ENCODE data around the gene SLC16A7.
"Not testable (repeated sequence)": the region's sequence is repeated elsewhere in the genome, so short reads cannot be mapped to it uniquely, and the experiment has no call there.

SLC16A7 gene

DNA sequence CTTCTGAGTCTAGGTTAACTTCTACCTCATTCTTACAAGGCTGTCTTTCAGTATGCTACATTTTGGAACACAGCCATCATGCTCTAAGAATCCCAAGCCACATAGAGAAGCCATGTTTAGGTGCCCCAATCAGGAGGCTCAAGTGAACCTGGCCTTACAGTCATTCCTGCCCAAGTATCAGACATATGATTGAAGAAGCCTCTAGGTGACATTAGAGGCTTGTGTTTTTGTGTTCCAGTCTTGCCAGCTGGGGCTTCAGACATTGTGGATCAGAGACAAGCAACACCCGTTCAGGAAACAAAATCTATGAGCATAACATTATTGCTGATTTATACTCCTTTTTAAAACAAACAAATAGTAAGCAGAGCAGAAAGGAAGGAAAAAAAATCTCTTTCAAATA, 8.1 kb upstream of the SLC16A7 start:
- Histone ChIP-seq H3K27me3 (ENCODE audit: control insufficient read depth, insufficient read depth, low read length) (no peaks in the 10 kb centered on the region), H3K4me3 (ENCODE audit: low read depth, low read length) (no peak overlapping the region), H3K4me1 (ENCODE audit: control insufficient read depth, insufficient read depth, low read length) (no peaks in the 10 kb centered on the region), H3K27ac (ENCODE audit: low read depth, low read length) (no peak overlapping the region), H3K9ac (ENCODE audit: low read depth, low read length) (no peak overlapping the region), H3K9me3 (ENCODE audit: control insufficient read depth, insufficient read depth, low read length) (no peaks in the 10 kb centered on the region), H3K36me3 (ENCODE audit: control insufficient read depth, insufficient read depth, low read length) (no peaks in the 10 kb centered on the region)

GRCh38 chr12:59593761-59594160, 2.1 kb upstream of the SLC16A7 start:
- no peak overlapping the region for H3K4me3 ChIP-seq (ENCODE audit: low read depth, low read length)
- H3K9me3 ChIP-seq (ENCODE audit: control insufficient read depth, insufficient read depth, low read length): no peaks in the 10 kb centered on the region
- H3K9ac ChIP-seq (ENCODE audit: low read depth, low read length): no peak overlapping the region
- peaks cover 12% of the 10 kb centered on the region; the same call in 1 of the 2 replicates for H3K4me1 ChIP-seq (ENCODE audit: control insufficient read depth, insufficient read depth, low read length)
- peaks cover 12% of the 10 kb centered on the region for H3K27me3 ChIP-seq (ENCODE audit: control insufficient read depth, insufficient read depth, low read length)
- H3K27ac ChIP-seq (ENCODE audit: low read depth, low read length): no peak overlapping the region
- no peaks in the 10 kb centered on the region for H3K36me3 ChIP-seq (ENCODE audit: control insufficient read depth, insufficient read depth, low read length)

- peaks cover 12% of the 10 kb centered on the region; the same call in 1 of the 2 replicates for H3K4me1 ChIP-seq (ENCODE audit: control insufficient read depth, insufficient read depth, low read length)
- no peaks in the 10 kb centered on the region for H3K9me3 ChIP-seq (ENCODE audit: control insufficient read depth, insufficient read depth, low read length)
- no peak overlapping the region for H3K27ac ChIP-seq (ENCODE audit: low read depth, low read length)
- peaks cover 12% of the 10 kb centered on the region for H3K27me3 ChIP-seq (ENCODE audit: control insufficient read depth, insufficient read depth, low read length)
- H3K36me3 ChIP-seq (ENCODE audit: control insufficient read depth, insufficient read depth, low read length): no peaks in the 10 kb centered on the region
- peak overlapping the region; percentile 84 for H3K4me3 ChIP-seq (ENCODE audit: low read depth, low read length)
- H3K9ac ChIP-seq (ENCODE audit: low read depth, low read length): no peak overlapping the region
Observed at GRCh38 chr12:59594943-59595500, 807 bp upstream of the SLC16A7 start.

- Histone ChIP-seq H3K27ac (ENCODE audit: low read depth, low read length) (no peak overlapping the region), H3K36me3 (ENCODE audit: control insufficient read depth, insufficient read depth, low read length) (no peaks in the 10 kb centered on the region), H3K4me3 (ENCODE audit: low read depth, low read length) (peak overlapping the region; percentile 84), H3K9ac (ENCODE audit: low read depth, low read length) (no peak overlapping the region), H3K27me3 (ENCODE audit: control insufficient read depth, insufficient read depth, low read length) (peaks cover 12% of the 10 kb centered on the region), H3K9me3 (ENCODE audit: control insufficient read depth, insufficient read depth, low read length) (no peaks in the 10 kb centered on the region), H3K4me1 (ENCODE audit: control insufficient read depth, insufficient read depth, low read length) (peaks cover 12% of the 10 kb centered on the region; the same call in 1 of the 2 replicates)
Observed at GRCh38 chr12:59595565-59595882, 305 bp upstream of the SLC16A7 start.

GRCh38 chr12:59597385-59597781, 1.6 kb downstream of the SLC16A7 start:
- Histone ChIP-seq H3K27me3 (ENCODE audit: control insufficient read depth, insufficient read depth, low read length) (peaks cover 12% of the 10 kb centered on the region), H3K9ac (ENCODE audit: low read depth, low read length) (peak overlapping the region; percentile 70; the same call in 1 of the 2 replicates), H3K4me3 (ENCODE audit: low read depth, low read length) (peak overlapping the region; percentile 84), H3K4me1 (ENCODE audit: control insufficient read depth, insufficient read depth, low read length) (peaks cover 12% of the 10 kb centered on the region; the same call in 1 of the 2 replicates), H3K36me3 (ENCODE audit: control insufficient read depth, insufficient read depth, low read length) (no peaks in the 10 kb centered on the region), H3K27ac (ENCODE audit: low read depth, low read length) (no peak overlapping the region), H3K9me3 (ENCODE audit: control insufficient read depth, insufficient read depth, low read length) (no peaks in the 10 kb centered on the region)

DNA sequence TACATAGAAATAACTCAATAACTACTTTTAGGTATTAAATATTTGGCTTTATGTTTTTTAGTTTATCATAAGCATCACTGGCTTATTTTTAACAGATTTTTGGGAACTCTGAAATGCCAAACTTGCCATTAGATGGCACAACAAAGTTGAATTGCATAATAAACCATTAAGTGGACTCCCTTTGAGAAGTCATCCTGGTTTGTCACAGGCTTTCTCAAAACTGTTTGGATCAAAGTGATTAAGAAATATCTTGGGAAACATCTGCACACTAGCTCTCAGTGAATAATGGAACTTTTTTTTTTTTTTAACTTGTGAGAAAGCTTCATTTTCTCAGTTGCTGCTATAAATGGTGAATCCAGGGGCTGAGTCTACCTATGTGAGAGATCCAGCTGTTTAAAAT, 4.3 kb downstream of the SLC16A7 start:
- H3K4me3 ChIP-seq (ENCODE audit: low read depth, low read length): no peak overlapping the region
- H3K4me1 ChIP-seq (ENCODE audit: control insufficient read depth, insufficient read depth, low read length): peaks cover 8% of the 10 kb centered on the region; the same call in 1 of the 2 replicates
- no peak overlapping the region for H3K9ac ChIP-seq (ENCODE audit: low read depth, low read length)
- peaks cover 12% of the 10 kb centered on the region for H3K27me3 ChIP-seq (ENCODE audit: control insufficient read depth, insufficient read depth, low read length)
- H3K9me3 ChIP-seq (ENCODE audit: control insufficient read depth, insufficient read depth, low read length): no peaks in the 10 kb centered on the region
- no peak overlapping the region for H3K27ac ChIP-seq (ENCODE audit: low read depth, low read length)
- H3K36me3 ChIP-seq (ENCODE audit: control insufficient read depth, insufficient read depth, low read length): no peaks in the 10 kb centered on the region

- Histone ChIP-seq H3K27ac (ENCODE audit: low read depth, low read length) (no peak overlapping the region), H3K27me3 (ENCODE audit: control insufficient read depth, insufficient read depth, low read length) (no peaks in the 10 kb centered on the region), H3K9ac (ENCODE audit: low read depth, low read length) (no peak overlapping the region), H3K36me3 (ENCODE audit: control insufficient read depth, insufficient read depth, low read length) (no peaks in the 10 kb centered on the region), H3K9me3 (ENCODE audit: control insufficient read depth, insufficient read depth, low read length) (no peaks in the 10 kb centered on the region), H3K4me3 (ENCODE audit: low read depth, low read length) (no peak overlapping the region), H3K4me1 (ENCODE audit: control insufficient read depth, insufficient read depth, low read length) (no peaks in the 10 kb centered on the region)
Observed at GRCh38 chr12:59603754-59604153, 7.9 kb downstream of the SLC16A7 start.

- peaks cover 17% of the 10 kb centered on the region for H3K9me3 ChIP-seq (ENCODE audit: control insufficient read depth, insufficient read depth, low read length)
- not testable (repeated sequence) for H3K36me3 ChIP-seq (ENCODE audit: control insufficient read depth, insufficient read depth, low read length); H3K27me3 ChIP-seq (ENCODE audit: control insufficient read depth, insufficient read depth, low read length); H3K4me1 ChIP-seq (ENCODE audit: control insufficient read depth, insufficient read depth, low read length); H3K9ac ChIP-seq (ENCODE audit: low read depth, low read length); H3K27ac ChIP-seq (ENCODE audit: low read depth, low read length); H3K4me3 ChIP-seq (ENCODE audit: low read depth, low read length)
Observed at GRCh38 chr12:59612823-59613434, 17.1 kb downstream of the SLC16A7 start.

DNA sequence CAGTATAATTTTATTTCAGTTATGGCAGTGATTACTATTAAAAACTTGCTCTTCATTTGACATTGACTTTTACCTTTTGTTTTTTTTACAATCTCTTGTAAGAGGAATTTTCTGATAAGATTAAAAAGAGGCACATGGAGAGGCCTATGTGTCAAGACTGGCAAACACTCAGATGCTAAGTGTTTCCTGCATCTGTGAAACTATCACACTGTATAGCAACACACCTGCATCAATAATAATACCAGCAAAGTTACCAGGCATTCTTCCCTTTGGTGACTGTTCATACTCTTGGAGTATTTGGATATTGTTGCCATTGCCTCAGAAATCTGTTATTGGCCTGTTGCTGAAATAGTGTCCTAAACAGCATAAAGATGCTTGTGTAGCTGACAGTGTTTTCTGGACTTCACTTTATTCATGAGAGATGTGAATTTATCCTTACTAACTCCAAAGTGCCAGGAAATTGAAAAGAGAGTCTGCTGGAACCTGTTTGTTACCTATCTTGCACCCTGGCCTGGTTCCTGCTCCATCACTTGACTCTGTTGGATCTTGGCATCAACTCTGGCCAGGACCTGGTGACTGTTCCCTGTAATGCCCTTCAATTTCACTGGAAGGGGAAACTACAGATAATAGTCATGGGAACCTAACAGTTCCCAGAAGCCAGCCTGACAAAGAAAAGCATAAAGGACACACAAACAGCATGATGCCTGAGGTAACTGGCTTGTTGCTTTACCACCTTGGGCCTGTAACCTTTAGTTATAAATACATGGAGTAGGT, 19.8 kb downstream of the SLC16A7 start:
- Histone ChIP-seq H3K27ac (ENCODE audit: low read depth, low read length) (no peak overlapping the region), H3K9ac (ENCODE audit: low read depth, low read length) (no peak overlapping the region), H3K27me3 (ENCODE audit: control insufficient read depth, insufficient read depth, low read length) (no peaks in the 10 kb centered on the region), H3K4me3 (ENCODE audit: low read depth, low read length) (no peak overlapping the region), H3K4me1 (ENCODE audit: control insufficient read depth, insufficient read depth, low read length) (no peaks in the 10 kb centered on the region), H3K9me3 (ENCODE audit: control insufficient read depth, insufficient read depth, low read length) (peaks cover 17% of the 10 kb centered on the region), H3K36me3 (ENCODE audit: control insufficient read depth, insufficient read depth, low read length) (no peaks in the 10 kb centered on the region)

GRCh38 chr12:59619461-59620240, 23.8 kb downstream of the SLC16A7 start:
- H3K9me3 ChIP-seq (ENCODE audit: control insufficient read depth, insufficient read depth, low read length): no peaks in the 10 kb centered on the region
- no peaks in the 10 kb centered on the region for H3K36me3 ChIP-seq (ENCODE audit: control insufficient read depth, insufficient read depth, low read length)
- H3K27me3 ChIP-seq (ENCODE audit: control insufficient read depth, insufficient read depth, low read length): no peaks in the 10 kb centered on the region
- no peak overlapping the region for H3K9ac ChIP-seq (ENCODE audit: low read depth, low read length)
- no peak overlapping the region for H3K27ac ChIP-seq (ENCODE audit: low read depth, low read length)
- H3K4me1 ChIP-seq (ENCODE audit: control insufficient read depth, insufficient read depth, low read length): no peaks in the 10 kb centered on the region
- no peak overlapping the region for H3K4me3 ChIP-seq (ENCODE audit: low read depth, low read length)

All from HUES48 (cell line).